Panc1 (cell line): Measurements from ENCODE around the gene ABHD12. TPM values are rescaled to one million over a fixed set of nuclear protein-coding genes. Genes with fewer than 3 reads are reported as not detected.

ENCODE experiments used
- ATAC-seq: fragments of 200-7000 bp; cut with Tn5 transposase; 2 replicates; pipeline ENCODE4 v1.9.1; 2020; ENCODE audit warnings: mild to moderate bottlenecking, moderate library complexity
- BruUV-seq: library from RNA; stranded (reverse); fragments of 400-500 nt; replicated peaks from 2 replicates; lab custom pipeline; 2021; lab: Mats Ljungman, UMichigan
- CTCF ChIA-PET: fragments of 300-600 bp; sonication (Branson Sonifier 250); formaldehyde crosslinking; loops from one replicate; lab custom pipeline; 2022; ENCODE audit warnings: antibody characterized with exemption; lab: Charles Lee
- POLR2A ChIA-PET: fragments of 300-600 bp; sonication (Branson Sonifier 250); formaldehyde crosslinking; loops from one replicate; lab custom pipeline; 2022; ENCODE audit warnings: antibody characterized with exemption; lab: Charles Lee
- DNase-seq: peaks from one replicate; pipeline ENCODE4 v3.0.0-alpha.2; 2010; ENCODE audit warnings: low read depth, low spot score
- H3K27ac ChIP-seq: 2 replicates; pipeline ENCODE4 v1.5.1; 2011; ENCODE audit warnings: mild to moderate bottlenecking, low read length, inconsistent platforms
- H3K27me3 ChIP-seq: fragments of 200-500 bp; sonication (Bioruptor generic); 2 replicates; pipeline ENCODE4 v1.6.0; 2014; ENCODE audit warnings: low read length, inconsistent platforms; ENCODE audit not compliant: control insufficient read depth, insufficient read depth
- H3K36me3 ChIP-seq: fragments of 200-500 bp; sonication (Bioruptor generic); 2 replicates; pipeline ENCODE4 v1.5.1; 2014; ENCODE audit warnings: inconsistent platforms, mild to moderate bottlenecking, low read length, moderate library complexity; ENCODE audit not compliant: control insufficient read depth, insufficient read depth
- H3K4me1 ChIP-seq: 2 replicates; pipeline ENCODE4 v1.5.1; 2011; ENCODE audit warnings: inconsistent platforms, mild to moderate bottlenecking, low read length, moderate library complexity; ENCODE audit not compliant: control insufficient read depth, insufficient read depth
- H3K4me3 ChIP-seq, 2 experiments: 2 replicates each; pipeline ENCODE4 v1.5.1; 2011 to 2012; ENCODE audit warnings: low read depth in 2 of 2, low read length in 2 of 2, mild to moderate bottlenecking in 2 of 2, inconsistent platforms in 1 of 2, moderate library complexity in 1 of 2
- H3K9me3 ChIP-seq: fragments of 200-500 bp; sonication (Bioruptor generic); 2 replicates; pipeline ENCODE4 v1.5.1; 2014; ENCODE audit warnings: low read depth, mild to moderate bottlenecking, inconsistent platforms, low read length, moderate library complexity; ENCODE audit not compliant: control insufficient read depth, insufficient read depth
- POLR2AphosphoS5 ChIP-seq: IDR thresholded peaks from 2 replicates; pipeline ENCODE4 v1.6.1; 2012; ENCODE audit warnings: mild to moderate bottlenecking, low read depth, low read length, moderate library complexity
- SIN3A ChIP-seq: IDR thresholded peaks from 2 replicates; pipeline ENCODE4 v1.6.1; 2012; ENCODE audit warnings: low read depth, mild to moderate bottlenecking, low read length, moderate library complexity, borderline replicate concordance; ENCODE audit not compliant: insufficient read depth
- TCF7L2 ChIP-seq: IDR thresholded peaks from 2 replicates; pipeline ENCODE4 v1.6.1; 2011; ENCODE audit warnings: mild to moderate bottlenecking, low read depth, low read length, inconsistent platforms
- in situ Hi-C: cut with HindIII; loops from 2 replicates; pipeline ENCODE4 v1.10.0; 2016; ENCODE audit warnings: low sequenced_read_pairs, low pct_unique_long_range_greater_than_20kb
- intact Hi-C: fragments of 100-400 bp; cut with micrococcal nuclease; formaldehyde crosslinking; loops from one replicate; pipeline ENCODE4 v1.10.0; 2022; ENCODE audit not compliant: unreplicated experiment
- total RNA-seq: library from RNA; stranded (reverse); gene quantifications from one replicate; pipeline ENCODE4 v1.2.1, GENCODE V29; 2021; ENCODE audit not compliant: unreplicated experiment
- TF ChIP-seq, protein P1 (sequence below), 2 experiments: IDR thresholded peaks; 2 replicates each; pipeline ENCODE4 v1.6.1; 2011 to 2012; ENCODE audit warnings: low read depth in 2 of 2, control low read depth in 1 of 2, low read length in 1 of 2, mild to moderate bottlenecking in 1 of 2, moderate library complexity in 1 of 2; ENCODE audit not compliant: insufficient read depth in 1 of 2
- TF ChIP-seq, protein P2 (sequence below): fragments of 450-650 bp; IDR thresholded peaks from 2 replicates; pipeline ENCODE4 v1.5.1; 2017; ENCODE audit warnings: mild to moderate bottlenecking

The ABHD12 gene
- total RNA-seq, 1 experiment from 2014 or later: 90.9 TPM

DNA sequence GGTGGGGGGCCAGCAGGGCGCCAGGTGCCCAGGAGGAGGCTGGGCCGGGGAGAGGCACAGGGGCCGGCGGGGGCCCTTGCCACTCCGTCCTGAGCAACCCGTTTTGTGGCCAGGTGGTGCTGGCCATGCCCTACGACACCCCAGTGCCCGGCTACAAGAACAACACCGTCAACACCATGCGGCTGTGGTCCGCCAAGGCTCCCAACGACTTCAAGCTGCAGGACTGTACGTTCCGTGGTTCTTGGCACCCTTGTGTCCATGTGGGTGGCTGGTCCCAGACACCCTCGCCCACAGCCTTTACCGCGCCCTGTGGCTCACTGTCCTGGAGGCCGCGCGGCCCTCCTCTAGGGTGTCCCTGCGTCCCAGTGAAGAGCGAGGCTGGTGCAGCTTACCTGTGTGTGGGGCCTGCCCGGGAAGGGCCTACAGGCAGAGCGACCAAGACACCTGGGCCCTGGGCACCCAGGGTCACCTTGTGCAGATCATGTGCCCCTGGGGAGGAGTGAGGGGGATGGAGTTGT lies 114.0 kb downstream of the ABHD12 start:
- BruUV-seq: no TSS peak
- CTCF ChIA-PET: no interaction called here

DNA sequence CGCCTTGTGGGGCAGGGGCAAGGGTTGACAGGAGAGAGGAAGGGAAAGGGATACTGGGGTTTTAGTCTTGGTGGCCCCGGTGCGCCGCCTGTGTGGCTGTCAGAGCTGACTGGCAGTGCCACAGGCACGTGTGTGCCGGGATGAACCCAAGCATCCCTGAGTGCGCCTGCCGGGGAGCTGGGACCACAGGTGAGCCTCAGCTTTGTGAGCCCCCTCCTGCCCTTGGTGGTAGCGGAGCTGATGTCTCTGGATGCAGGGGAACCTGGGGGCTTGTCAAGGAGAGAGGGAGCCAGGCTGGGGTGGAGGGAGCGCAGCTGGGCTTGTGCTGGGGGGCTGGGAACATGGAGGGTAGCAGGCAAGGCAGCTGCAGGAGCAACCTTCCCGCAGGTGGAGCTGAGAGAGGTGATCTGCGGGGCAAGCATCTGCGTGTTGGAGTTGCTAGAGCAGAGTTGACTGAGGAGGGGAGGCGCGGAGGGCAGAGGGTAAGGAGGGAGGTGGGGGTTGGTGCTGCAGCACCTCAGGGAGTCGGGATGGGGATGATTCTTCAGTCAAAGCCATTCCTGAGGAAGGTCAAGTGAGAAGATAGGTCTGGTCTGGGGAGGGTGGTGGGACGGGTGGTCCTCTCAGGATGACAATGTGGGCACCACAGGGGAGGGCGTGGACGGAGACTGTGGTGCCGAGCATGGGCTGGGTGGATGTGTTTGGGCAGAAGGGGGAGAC lies 114.7 kb downstream of the ABHD12 start:
- POLR2A ChIA-PET: no interaction called here
- Histone ChIP-seq H3K4me1 (peaks cover 7% of the 10 kb centered on the region; the same call in 1 of the 2 replicates), H3K4me3 (no peak overlapping the region), H3K27ac (no peak overlapping the region), H3K36me3 (peaks cover 32% of the 10 kb centered on the region), H3K27me3 (no peaks in the 10 kb centered on the region), H3K9me3 (no peaks in the 10 kb centered on the region)
- intact Hi-C loops: no loop called here
- ATAC-seq (no peak), DNase-seq (no peak)
- in situ Hi-C loops: no loop called here
- CTCF ChIA-PET: no interaction called here
- TF ChIP-seq, protein P1, sequence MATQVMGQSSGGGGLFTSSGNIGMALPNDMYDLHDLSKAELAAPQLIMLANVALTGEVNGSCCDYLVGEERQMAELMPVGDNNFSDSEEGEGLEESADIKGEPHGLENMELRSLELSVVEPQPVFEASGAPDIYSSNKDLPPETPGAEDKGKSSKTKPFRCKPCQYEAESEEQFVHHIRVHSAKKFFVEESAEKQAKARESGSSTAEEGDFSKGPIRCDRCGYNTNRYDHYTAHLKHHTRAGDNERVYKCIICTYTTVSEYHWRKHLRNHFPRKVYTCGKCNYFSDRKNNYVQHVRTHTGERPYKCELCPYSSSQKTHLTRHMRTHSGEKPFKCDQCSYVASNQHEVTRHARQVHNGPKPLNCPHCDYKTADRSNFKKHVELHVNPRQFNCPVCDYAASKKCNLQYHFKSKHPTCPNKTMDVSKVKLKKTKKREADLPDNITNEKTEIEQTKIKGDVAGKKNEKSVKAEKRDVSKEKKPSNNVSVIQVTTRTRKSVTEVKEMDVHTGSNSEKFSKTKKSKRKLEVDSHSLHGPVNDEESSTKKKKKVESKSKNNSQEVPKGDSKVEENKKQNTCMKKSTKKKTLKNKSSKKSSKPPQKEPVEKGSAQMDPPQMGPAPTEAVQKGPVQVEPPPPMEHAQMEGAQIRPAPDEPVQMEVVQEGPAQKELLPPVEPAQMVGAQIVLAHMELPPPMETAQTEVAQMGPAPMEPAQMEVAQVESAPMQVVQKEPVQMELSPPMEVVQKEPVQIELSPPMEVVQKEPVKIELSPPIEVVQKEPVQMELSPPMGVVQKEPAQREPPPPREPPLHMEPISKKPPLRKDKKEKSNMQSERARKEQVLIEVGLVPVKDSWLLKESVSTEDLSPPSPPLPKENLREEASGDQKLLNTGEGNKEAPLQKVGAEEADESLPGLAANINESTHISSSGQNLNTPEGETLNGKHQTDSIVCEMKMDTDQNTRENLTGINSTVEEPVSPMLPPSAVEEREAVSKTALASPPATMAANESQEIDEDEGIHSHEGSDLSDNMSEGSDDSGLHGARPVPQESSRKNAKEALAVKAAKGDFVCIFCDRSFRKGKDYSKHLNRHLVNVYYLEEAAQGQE (IDR thresholded peaks at IDR 0.05; ENCODE audit: insufficient read depth in 1 of 2, low read depth in 2 of 2, low read length in 1 of 2): no peak
- TF ChIP-seq SIN3A: no peak
- TF ChIP-seq, protein P2, sequence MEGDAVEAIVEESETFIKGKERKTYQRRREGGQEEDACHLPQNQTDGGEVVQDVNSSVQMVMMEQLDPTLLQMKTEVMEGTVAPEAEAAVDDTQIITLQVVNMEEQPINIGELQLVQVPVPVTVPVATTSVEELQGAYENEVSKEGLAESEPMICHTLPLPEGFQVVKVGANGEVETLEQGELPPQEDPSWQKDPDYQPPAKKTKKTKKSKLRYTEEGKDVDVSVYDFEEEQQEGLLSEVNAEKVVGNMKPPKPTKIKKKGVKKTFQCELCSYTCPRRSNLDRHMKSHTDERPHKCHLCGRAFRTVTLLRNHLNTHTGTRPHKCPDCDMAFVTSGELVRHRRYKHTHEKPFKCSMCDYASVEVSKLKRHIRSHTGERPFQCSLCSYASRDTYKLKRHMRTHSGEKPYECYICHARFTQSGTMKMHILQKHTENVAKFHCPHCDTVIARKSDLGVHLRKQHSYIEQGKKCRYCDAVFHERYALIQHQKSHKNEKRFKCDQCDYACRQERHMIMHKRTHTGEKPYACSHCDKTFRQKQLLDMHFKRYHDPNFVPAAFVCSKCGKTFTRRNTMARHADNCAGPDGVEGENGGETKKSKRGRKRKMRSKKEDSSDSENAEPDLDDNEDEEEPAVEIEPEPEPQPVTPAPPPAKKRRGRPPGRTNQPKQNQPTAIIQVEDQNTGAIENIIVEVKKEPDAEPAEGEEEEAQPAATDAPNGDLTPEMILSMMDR: no peak
- TF ChIP-seq POLR2AphosphoS5: no peak
- TF ChIP-seq TCF7L2: no peak
- TSS peak; percentile 71 for BruUV-seq

More for the DNA sequence above, 114.0 kb downstream of the ABHD12 start:
- intact Hi-C loops (no loop called here), in situ Hi-C loops (no loop called here)
- Histone ChIP-seq H3K27ac (no peak overlapping the region), H3K4me1 (peaks cover 7% of the 10 kb centered on the region; the same call in 1 of the 2 replicates), H3K27me3 (no peaks in the 10 kb centered on the region), H3K9me3 (no peaks in the 10 kb centered on the region), H3K4me3 (no peak overlapping the region), H3K36me3 (peaks cover 30% of the 10 kb centered on the region)
- DNase-seq (no peak), ATAC-seq (no peak)
- TF ChIP-seq POLR2AphosphoS5 (no peak), SIN3A (no peak), TCF7L2 (no peak)
- TF ChIP-seq, protein P1 (IDR thresholded peaks at IDR 0.05; ENCODE audit: insufficient read depth in 1 of 2, low read depth in 2 of 2, low read length in 1 of 2): no peak
- TF ChIP-seq, protein P2: no peak
- POLR2A ChIA-PET: no interaction called here
